HG03064 (cell line): ENCODE data around the gene SLC38A4.

Source experiments
- ATAC-seq: cut with Tn5 transposase; IDR thresholded peaks from one replicate; pipeline ENCODE4 v1.9.1; 2021; ENCODE audit warnings: low read depth; ENCODE audit not compliant: unreplicated experiment

The SLC38A4 gene

DNA sequence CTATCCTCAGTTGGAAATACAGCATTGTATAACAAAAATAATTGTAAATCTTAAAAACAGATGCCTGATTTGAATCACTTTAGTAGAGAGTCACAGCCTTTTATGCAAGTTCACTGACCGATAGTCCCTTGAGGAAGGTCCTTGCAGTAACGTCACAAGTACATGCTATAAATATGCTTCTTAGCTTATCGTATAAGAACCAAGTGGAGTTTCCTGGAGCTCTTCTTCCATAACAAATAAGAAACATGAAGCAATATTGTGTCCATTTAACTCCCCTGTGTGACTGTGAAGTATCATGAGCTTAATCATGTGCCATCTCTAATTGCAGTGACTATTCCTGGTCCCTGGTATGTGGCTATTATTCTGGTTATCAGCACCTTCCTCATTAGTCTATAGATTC, 107.9 kb downstream of the SLC38A4 start:
- no peak for ATAC-seq

DNA sequence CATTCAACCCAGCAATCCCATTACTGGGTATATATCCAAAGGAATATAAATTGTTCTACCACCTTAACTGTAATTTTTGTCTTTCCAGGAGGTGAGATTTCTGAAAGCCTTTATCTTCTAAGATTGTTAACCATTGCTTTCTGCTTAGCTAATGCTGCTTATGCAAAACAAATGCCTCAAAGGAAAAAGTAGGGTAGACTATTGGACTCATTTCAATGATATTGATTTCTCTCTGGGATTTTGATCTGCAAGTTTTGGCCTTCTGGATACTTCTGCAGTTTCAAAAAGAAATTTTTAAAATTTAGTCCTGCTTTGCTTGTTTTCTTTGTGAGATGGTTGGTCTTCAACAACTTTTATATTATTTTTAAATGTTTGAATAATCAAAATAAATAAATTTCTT, 108.6 kb downstream of the SLC38A4 start:
- ATAC-seq = no peak
